Natural killer cell (primary cell): ENCODE data around the gene ZNF606. TPM values are rescaled to one million over a fixed set of nuclear protein-coding genes. Genes with fewer than 3 reads are reported as not detected.

Experiments
- ATAC-seq, 3 donors: fragments of 150-1000 bp in 2 of 3; fragments of 200-7000 bp in 1 of 3; cut with Tn5 transposase; 1 replicate in 1 of 3; 2 replicates in 2 of 3; pipeline ENCODE4 v1.10.0; 2021; ENCODE audit warnings: mild to moderate bottlenecking in 2 of 3, moderate library complexity in 2 of 3
- DNase-seq, 2 donors: peaks; one replicate each; pipeline versions ENCODE4 v3.0.0 to v3.0.0-alpha.2; 2013 to 2021; ENCODE audit warnings: mixed read lengths in 1 of 2
- H3K27ac ChIP-seq: one replicate; pipeline ENCODE4 v1.5.1; 2013; ENCODE audit warnings: mild to moderate bottlenecking, low read length
- H3K27me3 ChIP-seq: one replicate; pipeline ENCODE4 v1.6.1; 2013; ENCODE audit warnings: low read length; ENCODE audit not compliant: control insufficient read depth, insufficient read depth
- H3K36me3 ChIP-seq: one replicate; pipeline ENCODE4 v1.6.1; 2013; ENCODE audit warnings: low read length; ENCODE audit not compliant: control insufficient read depth, insufficient read depth
- H3K4me1 ChIP-seq: one replicate; pipeline ENCODE4 v1.6.1; 2013; ENCODE audit warnings: low read length; ENCODE audit not compliant: control insufficient read depth, insufficient read depth
- H3K4me3 ChIP-seq: one replicate; pipeline ENCODE4 v1.5.1; 2013; ENCODE audit warnings: low read length
- H3K9me3 ChIP-seq: one replicate; pipeline ENCODE4 v1.6.1; 2013; ENCODE audit warnings: low read length; ENCODE audit not compliant: control insufficient read depth, insufficient read depth
- H3K27ac Mint-ChIP-seq, 2 donors: one replicate each; pipeline ENCODE4 v1.8.0; 2022; ENCODE audit warnings: mild to moderate bottlenecking in 2 of 2, mixed read lengths in 2 of 2, moderate library complexity in 1 of 2
- H3K27me3 Mint-ChIP-seq, 2 donors: one replicate each; pipeline ENCODE4 v1.8.0; 2022; ENCODE audit warnings: low read depth in 2 of 2, mixed read lengths in 2 of 2
- H3K36me3 Mint-ChIP-seq: one replicate; pipeline ENCODE4 v1.8.0; 2022; ENCODE audit warnings: mixed read lengths
- H3K4me1 Mint-ChIP-seq, 2 donors: one replicate each; pipeline ENCODE4 v1.8.0; 2022; ENCODE audit warnings: mixed read lengths in 2 of 2
- H3K4me3 Mint-ChIP-seq: one replicate; pipeline ENCODE4 v1.8.0; 2022; ENCODE audit warnings: mild to moderate bottlenecking, moderate library complexity, mixed read lengths
- H3K9me3 Mint-ChIP-seq, 2 donors: one replicate each; pipeline ENCODE4 v1.8.0; 2022; ENCODE audit warnings: mixed read lengths in 2 of 2
- WGBS: methylation state at CpG from one replicate; pipeline ENCODE4 v1.1.7; 2013; ENCODE audit warnings: missing lambda C conversion rate; ENCODE audit not compliant: insufficient coverage; 5-methylcytosine and 5-hydroxymethylcytosine counted together
- intact Hi-C: fragments of 100-400 bp; cut with micrococcal nuclease; formaldehyde crosslinking; loops from one replicate; pipeline ENCODE4 v1.14.2; 2022
- total RNA-seq, 4 donors: library from RNA; stranded (reverse); fragments of 120-200 nt in 1 of 4; gene quantifications; one replicate each; pipeline versions ENCODE4 v1.2.3 to v1.2.4, GENCODE V29; 2013 to 2022
- TF ChIP-seq, protein P1 (sequence below): fragments of 200-600 bp; IDR thresholded peaks from one replicate; pipeline ENCODE4 v1.8.0; 2022; ENCODE audit warnings: antibody characterized with exemption

The ZNF606 gene
- total RNA-seq, 3 donors from 2014 or later (not counting 1 experiment from before 2014, with no cell fraction given): 8.9 to 13.5 (median 12.5) TPM

DNA sequence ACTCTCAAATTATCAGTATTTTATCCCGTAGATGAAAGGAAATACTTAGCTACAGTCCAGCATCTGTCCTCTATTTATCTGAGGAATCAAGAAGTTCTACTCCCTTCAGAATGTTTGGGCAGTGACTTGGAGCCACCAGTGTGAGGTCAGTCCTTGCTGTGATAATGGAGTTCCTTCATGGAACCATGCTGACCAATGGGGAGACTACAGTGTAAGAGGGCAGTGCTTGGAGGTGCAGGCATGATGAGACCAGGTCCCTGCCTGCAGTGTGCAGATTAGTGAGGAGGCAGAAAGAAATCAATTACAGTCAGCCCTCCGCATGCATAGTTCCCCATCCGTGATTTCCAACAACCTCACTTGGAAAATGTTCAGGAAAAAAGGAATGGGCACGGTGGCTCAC is 28.2 kb downstream of the ZNF606 start, which contains the start of gene C19orf18:
Gene C19orf18 (minus strand): TSS at position 101 of the 400 bp plus-strand sequence. CDS start 102 bp downstream, outside the sequence.
- Mint-ChIP-seq H3K4me1 (no peaks in the 10 kb centered on the region), H3K36me3 (peaks cover 60% of the 10 kb centered on the region), H3K27me3 (no peaks in the 10 kb centered on the region), H3K4me3 (no peak within 1 kb of the TSS), H3K27ac (no peak within 1 kb of the TSS), H3K9me3 (peaks cover 12 to 28% of the 10 kb centered on the region in 2 donors)
- intact Hi-C loops: no loop called here
- 93% methylated on average over 4 of the region's 4 CpGs for WGBS
- H3K27ac ChIP-seq: no peak within 1 kb of the TSS
- peaks cover 83% of the 10 kb centered on the region for H3K9me3 ChIP-seq
- H3K27me3 ChIP-seq: no peaks in the 10 kb centered on the region
- no peak for ATAC-seq
- DNase-seq: no peak
- no peaks in the 10 kb centered on the region for H3K4me1 ChIP-seq
- H3K36me3 ChIP-seq: peaks cover 3% of the 10 kb centered on the region
- TF ChIP-seq, protein P1, sequence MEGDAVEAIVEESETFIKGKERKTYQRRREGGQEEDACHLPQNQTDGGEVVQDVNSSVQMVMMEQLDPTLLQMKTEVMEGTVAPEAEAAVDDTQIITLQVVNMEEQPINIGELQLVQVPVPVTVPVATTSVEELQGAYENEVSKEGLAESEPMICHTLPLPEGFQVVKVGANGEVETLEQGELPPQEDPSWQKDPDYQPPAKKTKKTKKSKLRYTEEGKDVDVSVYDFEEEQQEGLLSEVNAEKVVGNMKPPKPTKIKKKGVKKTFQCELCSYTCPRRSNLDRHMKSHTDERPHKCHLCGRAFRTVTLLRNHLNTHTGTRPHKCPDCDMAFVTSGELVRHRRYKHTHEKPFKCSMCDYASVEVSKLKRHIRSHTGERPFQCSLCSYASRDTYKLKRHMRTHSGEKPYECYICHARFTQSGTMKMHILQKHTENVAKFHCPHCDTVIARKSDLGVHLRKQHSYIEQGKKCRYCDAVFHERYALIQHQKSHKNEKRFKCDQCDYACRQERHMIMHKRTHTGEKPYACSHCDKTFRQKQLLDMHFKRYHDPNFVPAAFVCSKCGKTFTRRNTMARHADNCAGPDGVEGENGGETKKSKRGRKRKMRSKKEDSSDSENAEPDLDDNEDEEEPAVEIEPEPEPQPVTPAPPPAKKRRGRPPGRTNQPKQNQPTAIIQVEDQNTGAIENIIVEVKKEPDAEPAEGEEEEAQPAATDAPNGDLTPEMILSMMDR: no peak
- H3K4me3 ChIP-seq: no peak within 1 kb of the TSS

DNA sequence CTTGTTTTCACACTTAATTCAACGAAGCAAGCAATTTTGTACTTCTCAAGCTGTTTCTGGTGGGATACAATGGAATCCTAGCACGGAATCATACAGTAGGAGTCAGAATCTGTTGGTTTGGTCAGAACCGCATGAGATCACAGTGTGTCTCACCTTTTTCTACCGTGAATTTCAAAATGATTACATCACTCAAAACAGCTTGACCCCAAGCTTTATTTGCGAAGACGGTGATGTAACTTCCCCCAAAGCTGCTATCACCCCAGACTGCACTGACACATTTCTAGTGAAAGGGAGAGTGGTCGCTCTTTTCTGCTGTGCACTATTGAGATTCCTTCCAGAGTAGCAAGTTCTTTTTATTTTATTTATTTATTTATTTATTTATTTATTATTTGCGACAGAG is 37.9 kb downstream of the ZNF606 start:
- no peak for ATAC-seq
- 87% methylated on average over 7 of the region's 8 CpGs for WGBS
- Mint-ChIP-seq H3K4me1 (no peaks in the 10 kb centered on the region), H3K4me3 (no peak overlapping the region), H3K36me3 (peaks cover 15% of the 10 kb centered on the region), H3K27me3 (no peaks in the 10 kb centered on the region), H3K27ac (no peak overlapping the region), H3K9me3 (peaks cover 14 to 17% of the 10 kb centered on the region in 2 donors)
- DNase-seq: no peak
- Histone ChIP-seq H3K9me3 (peaks cover 61% of the 10 kb centered on the region), H3K36me3 (no peaks in the 10 kb centered on the region), H3K27me3 (no peaks in the 10 kb centered on the region), H3K4me1 (no peaks in the 10 kb centered on the region), H3K27ac (no peak overlapping the region), H3K4me3 (no peak overlapping the region)
- TF ChIP-seq, protein P1: no peak
- intact Hi-C loops: no loop called here

DNA sequence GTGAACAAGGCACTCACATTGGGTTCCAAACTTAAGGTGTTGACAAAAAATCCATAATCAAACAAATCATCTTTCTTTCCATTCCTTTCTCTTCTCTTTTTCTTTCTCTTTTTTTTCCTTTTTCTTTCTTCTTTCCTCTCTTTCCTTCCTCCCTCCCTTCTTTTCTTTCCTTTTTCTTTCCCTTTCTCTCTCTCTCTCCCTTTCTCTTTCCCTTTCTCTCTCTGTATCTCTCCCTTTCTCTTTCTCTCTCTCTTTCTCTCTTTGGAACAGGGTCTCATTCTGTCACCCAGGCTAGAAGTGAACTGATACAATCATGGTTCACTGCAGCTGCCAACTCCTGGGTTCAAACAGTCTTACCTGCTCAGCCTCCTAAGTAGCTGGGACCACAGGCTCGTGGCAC is 40.8 kb downstream of the ZNF606 start:
- peaks cover 1 to 5% of the 10 kb centered on the region in 2 donors for H3K27me3 Mint-ChIP-seq
- intact Hi-C loops: no loop called here
- DNase-seq (no peak), ATAC-seq (no peak)
- H3K4me3 Mint-ChIP-seq: no peak overlapping the region
- TF ChIP-seq, protein P1: no peak
- Histone ChIP-seq H3K4me1 (no peaks in the 10 kb centered on the region), H3K9me3 (peaks cover 48% of the 10 kb centered on the region), H3K4me3 (no peak overlapping the region), H3K36me3 (no peaks in the 10 kb centered on the region), H3K27me3 (no peaks in the 10 kb centered on the region), H3K27ac (no peak overlapping the region)
- H3K36me3 Mint-ChIP-seq: peaks cover 12% of the 10 kb centered on the region
- H3K27ac Mint-ChIP-seq: no peak overlapping the region
- 86% methylated on average over 1 of the region's 1 CpG for WGBS
- H3K9me3 Mint-ChIP-seq: peaks cover 10 to 15% of the 10 kb centered on the region in 2 donors
- no peaks in the 10 kb centered on the region for H3K4me1 Mint-ChIP-seq

DNA sequence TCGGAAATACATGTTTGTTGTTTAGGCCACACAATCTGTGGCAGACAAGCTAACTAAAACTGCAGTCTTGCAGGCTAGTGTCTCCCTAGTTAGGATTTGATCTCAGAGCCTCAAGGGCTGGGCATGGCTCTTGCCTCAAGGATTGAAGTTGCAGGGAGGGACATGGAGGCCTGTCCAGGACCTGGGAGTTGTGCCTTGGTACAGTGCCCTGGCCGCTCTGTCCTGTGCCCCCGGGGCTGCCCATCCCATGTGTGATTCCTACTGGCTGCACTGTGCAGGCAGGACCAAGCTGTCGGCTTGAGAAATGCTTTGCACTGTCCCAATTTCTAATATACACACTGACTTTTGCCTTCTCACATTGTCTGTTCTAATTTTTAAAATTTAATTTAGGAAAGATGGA is 47.6 kb downstream of the ZNF606 start:
- Mint-ChIP-seq H3K27ac (no peak overlapping the region), H3K4me1 (no peaks in the 10 kb centered on the region), H3K36me3 (peaks cover 7% of the 10 kb centered on the region), H3K9me3 (peaks cover 2 to 6% of the 10 kb centered on the region in 2 donors), H3K4me3 (no peak overlapping the region), H3K27me3 (peaks cover 5 to 9% of the 10 kb centered on the region in 2 donors)
- Histone ChIP-seq H3K4me1 (no peaks in the 10 kb centered on the region), H3K36me3 (no peaks in the 10 kb centered on the region), H3K4me3 (no peak overlapping the region), H3K9me3 (peaks cover 26% of the 10 kb centered on the region), H3K27me3 (no peaks in the 10 kb centered on the region), H3K27ac (no peak overlapping the region)
- DNase-seq: no peak
- ATAC-seq: no peak
- 95% methylated on average over 4 of the region's 4 CpGs for WGBS
- TF ChIP-seq, protein P1: no peak
- intact Hi-C loops: no loop called here
